ENCODE measurements around the gene DHX38.

DNA sequence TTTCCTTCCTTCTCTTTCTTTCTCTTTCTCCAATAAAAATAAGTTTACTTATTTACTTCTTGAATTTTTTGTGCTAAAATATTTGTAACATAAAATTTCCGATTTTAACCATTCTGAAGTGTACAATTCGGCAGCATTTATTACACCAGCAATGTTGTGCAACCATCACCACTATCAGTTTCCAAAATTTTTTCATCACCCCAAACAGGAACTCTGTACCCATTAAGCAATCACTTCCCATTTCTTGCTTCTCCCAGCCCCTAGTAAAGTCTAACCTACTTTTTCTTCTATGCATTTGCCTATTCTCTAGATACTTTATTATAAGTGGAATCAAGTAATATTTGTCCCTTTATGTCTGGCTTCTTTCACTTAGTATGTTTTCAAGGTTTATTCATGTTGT is 41.8 kb upstream of the DHX38 start:
- TF ChIP-seq, protein P1, sequence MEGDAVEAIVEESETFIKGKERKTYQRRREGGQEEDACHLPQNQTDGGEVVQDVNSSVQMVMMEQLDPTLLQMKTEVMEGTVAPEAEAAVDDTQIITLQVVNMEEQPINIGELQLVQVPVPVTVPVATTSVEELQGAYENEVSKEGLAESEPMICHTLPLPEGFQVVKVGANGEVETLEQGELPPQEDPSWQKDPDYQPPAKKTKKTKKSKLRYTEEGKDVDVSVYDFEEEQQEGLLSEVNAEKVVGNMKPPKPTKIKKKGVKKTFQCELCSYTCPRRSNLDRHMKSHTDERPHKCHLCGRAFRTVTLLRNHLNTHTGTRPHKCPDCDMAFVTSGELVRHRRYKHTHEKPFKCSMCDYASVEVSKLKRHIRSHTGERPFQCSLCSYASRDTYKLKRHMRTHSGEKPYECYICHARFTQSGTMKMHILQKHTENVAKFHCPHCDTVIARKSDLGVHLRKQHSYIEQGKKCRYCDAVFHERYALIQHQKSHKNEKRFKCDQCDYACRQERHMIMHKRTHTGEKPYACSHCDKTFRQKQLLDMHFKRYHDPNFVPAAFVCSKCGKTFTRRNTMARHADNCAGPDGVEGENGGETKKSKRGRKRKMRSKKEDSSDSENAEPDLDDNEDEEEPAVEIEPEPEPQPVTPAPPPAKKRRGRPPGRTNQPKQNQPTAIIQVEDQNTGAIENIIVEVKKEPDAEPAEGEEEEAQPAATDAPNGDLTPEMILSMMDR (IDR thresholded peaks at IDR 0.05): no peak
- TF ChIP-seq EP300 (IDR thresholded peaks at IDR 0.05): no peak
- no peak for TF ChIP-seq POLR2A (IDR thresholded peaks at IDR 0.05)
- no peak for TF ChIP-seq POLR2AphosphoS5 (IDR thresholded peaks at IDR 0.05)

All from stomach (tissue), 4 donors.